ENCODE data around the gene XRCC5. TPM values are rescaled to one million over a fixed set of nuclear protein-coding genes. Genes with fewer than 3 reads are reported as not detected.

Gene XRCC5
- total and polyA plus RNA-seq, 2 donors (not counting 1 experiment from before 2014, with no cell fraction given), result 152 to 278 TPM

DNA sequence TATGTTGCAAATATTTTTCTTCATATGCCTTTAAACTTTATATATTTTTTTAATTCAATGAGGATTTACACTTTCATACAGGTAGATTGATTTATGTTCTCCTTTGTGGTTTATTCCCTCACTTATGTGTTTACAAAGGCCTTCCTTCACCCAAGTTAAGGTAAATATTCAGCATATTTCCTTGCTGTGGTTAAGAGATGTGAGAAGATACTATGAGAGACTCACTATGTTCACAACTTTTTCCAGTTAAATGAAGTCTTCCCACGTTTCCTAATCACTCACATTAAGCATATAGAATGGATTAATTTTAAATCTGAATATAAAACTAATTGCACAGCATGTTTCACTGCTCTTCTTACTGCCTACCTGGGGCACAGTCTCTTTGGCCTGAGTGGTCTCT, 28.1 kb upstream of the XRCC5 start:
- Histone ChIP-seq H4K20me1 (ENCODE audit: control insufficient read depth, extremely low read depth, insufficient read depth, low read length) (no peaks in the 10 kb centered on the region), H3K4me1 (ENCODE audit: control insufficient read depth, extremely low read depth, insufficient read depth, low read length) (no peaks in the 10 kb centered on the region), H3K9me3 (ENCODE audit: control insufficient read depth, insufficient read depth, low read depth, low read length) (no peaks in the 10 kb centered on the region), H3K27ac (ENCODE audit: insufficient read depth, low read length) (no peak overlapping the region), H3K79me2 (ENCODE audit: control insufficient read depth, insufficient read depth, low read length) (no peaks in the 10 kb centered on the region), H2AFZ (ENCODE audit: low read length) (peak overlapping the region; percentile 97), H3K9ac (ENCODE audit: insufficient read depth, low read length) (peak overlapping the region; percentile 60), H3K36me3 (ENCODE audit: control insufficient read depth, insufficient read depth, low read length) (no peaks in the 10 kb centered on the region), H3K4me3 (replicated peaks in 1 of 4; ENCODE audit: control extremely low read depth in 1 of 4, insufficient read depth in 1 of 4, low read depth in 3 of 4, low read length in 4 of 4) (peak overlapping the region; percentile 73 to 89 (median 78)), H3K27me3 (ENCODE audit: control insufficient read depth, insufficient read depth, low read length) (no peaks in the 10 kb centered on the region), H3K4me2 (ENCODE audit: extremely low read depth, insufficient read depth, low read length) (peak overlapping the region; percentile 97)
- TF ChIP-seq, protein P1, sequence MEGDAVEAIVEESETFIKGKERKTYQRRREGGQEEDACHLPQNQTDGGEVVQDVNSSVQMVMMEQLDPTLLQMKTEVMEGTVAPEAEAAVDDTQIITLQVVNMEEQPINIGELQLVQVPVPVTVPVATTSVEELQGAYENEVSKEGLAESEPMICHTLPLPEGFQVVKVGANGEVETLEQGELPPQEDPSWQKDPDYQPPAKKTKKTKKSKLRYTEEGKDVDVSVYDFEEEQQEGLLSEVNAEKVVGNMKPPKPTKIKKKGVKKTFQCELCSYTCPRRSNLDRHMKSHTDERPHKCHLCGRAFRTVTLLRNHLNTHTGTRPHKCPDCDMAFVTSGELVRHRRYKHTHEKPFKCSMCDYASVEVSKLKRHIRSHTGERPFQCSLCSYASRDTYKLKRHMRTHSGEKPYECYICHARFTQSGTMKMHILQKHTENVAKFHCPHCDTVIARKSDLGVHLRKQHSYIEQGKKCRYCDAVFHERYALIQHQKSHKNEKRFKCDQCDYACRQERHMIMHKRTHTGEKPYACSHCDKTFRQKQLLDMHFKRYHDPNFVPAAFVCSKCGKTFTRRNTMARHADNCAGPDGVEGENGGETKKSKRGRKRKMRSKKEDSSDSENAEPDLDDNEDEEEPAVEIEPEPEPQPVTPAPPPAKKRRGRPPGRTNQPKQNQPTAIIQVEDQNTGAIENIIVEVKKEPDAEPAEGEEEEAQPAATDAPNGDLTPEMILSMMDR (conservative IDR thresholded peaks at IDR 0.05 in 1 of 2, IDR thresholded peaks at IDR 0.05 in 1 of 2; ENCODE audit: low read depth in 1 of 2, low read length in 2 of 2), result no peak
- no peak for TF ChIP-seq EZH2 (IDR thresholded peaks at IDR 0.05; ENCODE audit: low read length, missing control alignments)
- no peak for DNase-seq (ENCODE audit: low read depth in 2 of 2)

GRCh38 chr2:216081487-216082116, 27.5 kb upstream of the XRCC5 start, which contains the start of the genes PECR and TMEM169:
Gene PECR (minus strand): TSS chr2:216081809. CDS start chr2:216081741, 68 bp downstream.
Gene TMEM169 (plus strand): TSS chr2:216081919. CDS start chr2:216095964, 14,045 bp downstream.
- peak; percentile 45 to 64 for DNase-seq (ENCODE audit: low read depth in 2 of 2)
- no peak within 1 kb of the TSS for H3K27ac ChIP-seq (ENCODE audit: insufficient read depth, low read length)

GRCh38 chr2:216082117-216082711, 26.9 kb upstream of the XRCC5 start:
- Histone ChIP-seq H3K27me3 (ENCODE audit: control insufficient read depth, insufficient read depth, low read length) (no peaks in the 10 kb centered on the region), H3K9ac (ENCODE audit: insufficient read depth, low read length) (peak overlapping the region; percentile 43), H2AFZ (ENCODE audit: low read length) (peak overlapping the region; percentile 60), H3K4me2 (ENCODE audit: extremely low read depth, insufficient read depth, low read length) (peak overlapping the region; percentile 73), H3K4me1 (ENCODE audit: control insufficient read depth, extremely low read depth, insufficient read depth, low read length) (no peaks in the 10 kb centered on the region), H4K20me1 (ENCODE audit: control insufficient read depth, extremely low read depth, insufficient read depth, low read length) (no peaks in the 10 kb centered on the region), H3K9me3 (ENCODE audit: control insufficient read depth, insufficient read depth, low read depth, low read length) (no peaks in the 10 kb centered on the region), H3K27ac (ENCODE audit: insufficient read depth, low read length) (no peak overlapping the region), H3K4me3 (replicated peaks in 1 of 4; ENCODE audit: control extremely low read depth in 1 of 4, insufficient read depth in 1 of 4, low read depth in 3 of 4, low read length in 4 of 4) (peak overlapping the region; percentile 73 to 89 (median 78)), H3K79me2 (ENCODE audit: control insufficient read depth, insufficient read depth, low read length) (no peaks in the 10 kb centered on the region), H3K36me3 (ENCODE audit: control insufficient read depth, insufficient read depth, low read length) (no peaks in the 10 kb centered on the region)
- TF ChIP-seq, protein P1 (conservative IDR thresholded peaks at IDR 0.05 in 1 of 2, IDR thresholded peaks at IDR 0.05 in 1 of 2; ENCODE audit: low read depth in 1 of 2, low read length in 2 of 2), result no peak
- no peak for TF ChIP-seq EZH2 (IDR thresholded peaks at IDR 0.05; ENCODE audit: low read length, missing control alignments)
- DNase-seq (ENCODE audit: low read depth in 2 of 2), result no peak

More at GRCh38 chr2:216081487-216082116, 27.5 kb upstream of the XRCC5 start, which contains the start of the genes PECR and TMEM169:
- TF ChIP-seq, protein P1 (conservative IDR thresholded peaks at IDR 0.05 in 1 of 2, IDR thresholded peaks at IDR 0.05 in 1 of 2; ENCODE audit: low read depth in 1 of 2, low read length in 2 of 2), result no peak
- no peak for TF ChIP-seq EZH2 (IDR thresholded peaks at IDR 0.05; ENCODE audit: low read length, missing control alignments)
- Histone ChIP-seq H3K79me2 (ENCODE audit: control insufficient read depth, insufficient read depth, low read length) (no peaks in the 10 kb centered on the region), H2AFZ (ENCODE audit: low read length) (peak within 1 kb of the TSS; percentile 97), H3K4me2 (ENCODE audit: extremely low read depth, insufficient read depth, low read length) (peak within 1 kb of the TSS; percentile 97), H3K9me3 (ENCODE audit: control insufficient read depth, insufficient read depth, low read depth, low read length) (no peaks in the 10 kb centered on the region), H3K36me3 (ENCODE audit: control insufficient read depth, insufficient read depth, low read length) (no peaks in the 10 kb centered on the region), H3K27me3 (ENCODE audit: control insufficient read depth, insufficient read depth, low read length) (no peaks in the 10 kb centered on the region), H3K4me1 (ENCODE audit: control insufficient read depth, extremely low read depth, insufficient read depth, low read length) (no peaks in the 10 kb centered on the region), H3K4me3 (replicated peaks in 1 of 4; ENCODE audit: control extremely low read depth in 1 of 4, insufficient read depth in 1 of 4, low read depth in 3 of 4, low read length in 4 of 4) (peak within 1 kb of the TSS; percentile 73 to 89 (median 78)), H3K9ac (ENCODE audit: insufficient read depth, low read length) (peak within 1 kb of the TSS; percentile 60), H4K20me1 (ENCODE audit: control insufficient read depth, extremely low read depth, insufficient read depth, low read length) (no peaks in the 10 kb centered on the region)
